ENCODE results near the gene NT5E. TPM values are rescaled to one million over a fixed set of nuclear protein-coding genes. Genes with fewer than 3 reads are reported as not detected.

NT5E gene
- total and polyA plus RNA-seq, 2 of the 13 experiments (the other 11 are each of a cell fraction or from before 2014, with no cell fraction given), result 9.5 to 33.0 TPM

DNA sequence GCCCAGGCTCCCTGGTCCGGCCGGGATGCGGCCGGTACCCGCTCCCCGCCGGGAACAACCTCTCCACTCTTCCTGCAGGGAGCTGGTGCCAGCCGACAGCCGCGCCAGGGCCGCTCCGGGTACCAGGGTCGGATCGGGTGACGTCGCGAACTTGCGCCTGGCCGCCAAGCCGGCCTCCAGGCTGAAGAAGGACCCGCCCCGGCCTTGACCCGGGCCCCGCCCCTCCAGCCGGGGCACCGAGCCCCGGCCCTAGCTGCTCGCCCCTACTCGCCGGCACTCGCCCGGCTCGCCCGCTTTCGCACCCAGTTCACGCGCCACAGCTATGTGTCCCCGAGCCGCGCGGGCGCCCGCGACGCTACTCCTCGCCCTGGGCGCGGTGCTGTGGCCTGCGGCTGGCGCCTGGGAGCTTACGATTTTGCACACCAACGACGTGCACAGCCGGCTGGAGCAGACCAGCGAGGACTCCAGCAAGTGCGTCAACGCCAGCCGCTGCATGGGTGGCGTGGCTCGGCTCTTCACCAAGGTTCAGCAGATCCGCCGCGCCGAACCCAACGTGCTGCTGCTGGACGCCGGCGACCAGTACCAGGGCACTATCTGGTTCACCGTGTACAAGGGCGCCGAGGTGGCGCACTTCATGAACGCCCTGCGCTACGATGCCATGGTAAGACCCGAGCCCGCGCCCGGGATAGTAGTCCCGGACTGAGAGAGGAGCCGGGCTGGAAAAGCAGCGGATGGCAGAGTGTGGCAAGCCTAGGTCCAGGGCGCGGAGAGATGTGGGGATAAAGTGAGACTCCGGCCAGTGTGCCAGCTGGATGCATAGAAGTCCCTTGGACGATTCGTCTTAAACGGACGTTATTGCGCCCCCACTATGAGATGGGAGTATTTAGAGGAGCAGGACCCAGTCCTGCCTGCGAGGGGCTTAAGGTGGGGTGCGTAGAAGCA lies at the start of gene NT5E (continued):
- TF ChIP-seq E2F1 (CRISPR knock-in tag; IDR thresholded peaks at IDR 0.05), result no peak
- TF ChIP-seq SETDB1 (CRISPR knock-in tag; IDR thresholded peaks at IDR 0.05; ENCODE audit: borderline replicate concordance), result no peak
- peak; percentile 53 for TF ChIP-seq HNRNPLL (IDR thresholded peaks at IDR 0.05; ENCODE audit: low read depth, low read length, poor library complexity, severe bottlenecking)
- TF ChIP-seq ZNF230 (CRISPR knock-in tag; IDR thresholded peaks at IDR 0.05), result no peak; the same call in 1 of the 2 replicates
- TF ChIP-seq CEBPZ (IDR thresholded peaks at IDR 0.05; ENCODE audit: low read length), result no peak
- TF ChIP-seq, protein P1, sequence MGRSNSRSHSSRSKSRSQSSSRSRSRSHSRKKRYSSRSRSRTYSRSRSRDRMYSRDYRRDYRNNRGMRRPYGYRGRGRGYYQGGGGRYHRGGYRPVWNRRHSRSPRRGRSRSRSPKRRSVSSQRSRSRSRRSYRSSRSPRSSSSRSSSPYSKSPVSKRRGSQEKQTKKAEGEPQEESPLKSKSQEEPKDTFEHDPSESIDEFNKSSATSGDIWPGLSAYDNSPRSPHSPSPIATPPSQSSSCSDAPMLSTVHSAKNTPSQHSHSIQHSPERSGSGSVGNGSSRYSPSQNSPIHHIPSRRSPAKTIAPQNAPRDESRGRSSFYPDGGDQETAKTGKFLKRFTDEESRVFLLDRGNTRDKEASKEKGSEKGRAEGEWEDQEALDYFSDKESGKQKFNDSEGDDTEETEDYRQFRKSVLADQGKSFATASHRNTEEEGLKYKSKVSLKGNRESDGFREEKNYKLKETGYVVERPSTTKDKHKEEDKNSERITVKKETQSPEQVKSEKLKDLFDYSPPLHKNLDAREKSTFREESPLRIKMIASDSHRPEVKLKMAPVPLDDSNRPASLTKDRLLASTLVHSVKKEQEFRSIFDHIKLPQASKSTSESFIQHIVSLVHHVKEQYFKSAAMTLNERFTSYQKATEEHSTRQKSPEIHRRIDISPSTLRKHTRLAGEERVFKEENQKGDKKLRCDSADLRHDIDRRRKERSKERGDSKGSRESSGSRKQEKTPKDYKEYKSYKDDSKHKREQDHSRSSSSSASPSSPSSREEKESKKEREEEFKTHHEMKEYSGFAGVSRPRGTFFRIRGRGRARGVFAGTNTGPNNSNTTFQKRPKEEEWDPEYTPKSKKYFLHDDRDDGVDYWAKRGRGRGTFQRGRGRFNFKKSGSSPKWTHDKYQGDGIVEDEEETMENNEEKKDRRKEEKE (IDR thresholded peaks at IDR 0.05), result no peak
- 0 out of 2 replicates have a peak, but pooled peaks have one; percentile 15 for TF ChIP-seq ZNF629 (CRISPR knock-in tag; conservative IDR thresholded peaks at IDR 0.05)
- TF ChIP-seq PTBP1 (IDR thresholded peaks at IDR 0.05; ENCODE audit: low read depth, low read length, poor library complexity, severe bottlenecking), result no peak
- TF ChIP-seq, protein P2, sequence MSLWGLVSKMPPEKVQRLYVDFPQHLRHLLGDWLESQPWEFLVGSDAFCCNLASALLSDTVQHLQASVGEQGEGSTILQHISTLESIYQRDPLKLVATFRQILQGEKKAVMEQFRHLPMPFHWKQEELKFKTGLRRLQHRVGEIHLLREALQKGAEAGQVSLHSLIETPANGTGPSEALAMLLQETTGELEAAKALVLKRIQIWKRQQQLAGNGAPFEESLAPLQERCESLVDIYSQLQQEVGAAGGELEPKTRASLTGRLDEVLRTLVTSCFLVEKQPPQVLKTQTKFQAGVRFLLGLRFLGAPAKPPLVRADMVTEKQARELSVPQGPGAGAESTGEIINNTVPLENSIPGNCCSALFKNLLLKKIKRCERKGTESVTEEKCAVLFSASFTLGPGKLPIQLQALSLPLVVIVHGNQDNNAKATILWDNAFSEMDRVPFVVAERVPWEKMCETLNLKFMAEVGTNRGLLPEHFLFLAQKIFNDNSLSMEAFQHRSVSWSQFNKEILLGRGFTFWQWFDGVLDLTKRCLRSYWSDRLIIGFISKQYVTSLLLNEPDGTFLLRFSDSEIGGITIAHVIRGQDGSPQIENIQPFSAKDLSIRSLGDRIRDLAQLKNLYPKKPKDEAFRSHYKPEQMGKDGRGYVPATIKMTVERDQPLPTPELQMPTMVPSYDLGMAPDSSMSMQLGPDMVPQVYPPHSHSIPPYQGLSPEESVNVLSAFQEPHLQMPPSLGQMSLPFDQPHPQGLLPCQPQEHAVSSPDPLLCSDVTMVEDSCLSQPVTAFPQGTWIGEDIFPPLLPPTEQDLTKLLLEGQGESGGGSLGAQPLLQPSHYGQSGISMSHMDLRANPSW (CRISPR knock-in tag; IDR thresholded peaks at IDR 0.05; ENCODE audit: borderline replicate concordance), result no peak; the same call in 1 of the 2 replicates
- TF ChIP-seq, protein P3, sequence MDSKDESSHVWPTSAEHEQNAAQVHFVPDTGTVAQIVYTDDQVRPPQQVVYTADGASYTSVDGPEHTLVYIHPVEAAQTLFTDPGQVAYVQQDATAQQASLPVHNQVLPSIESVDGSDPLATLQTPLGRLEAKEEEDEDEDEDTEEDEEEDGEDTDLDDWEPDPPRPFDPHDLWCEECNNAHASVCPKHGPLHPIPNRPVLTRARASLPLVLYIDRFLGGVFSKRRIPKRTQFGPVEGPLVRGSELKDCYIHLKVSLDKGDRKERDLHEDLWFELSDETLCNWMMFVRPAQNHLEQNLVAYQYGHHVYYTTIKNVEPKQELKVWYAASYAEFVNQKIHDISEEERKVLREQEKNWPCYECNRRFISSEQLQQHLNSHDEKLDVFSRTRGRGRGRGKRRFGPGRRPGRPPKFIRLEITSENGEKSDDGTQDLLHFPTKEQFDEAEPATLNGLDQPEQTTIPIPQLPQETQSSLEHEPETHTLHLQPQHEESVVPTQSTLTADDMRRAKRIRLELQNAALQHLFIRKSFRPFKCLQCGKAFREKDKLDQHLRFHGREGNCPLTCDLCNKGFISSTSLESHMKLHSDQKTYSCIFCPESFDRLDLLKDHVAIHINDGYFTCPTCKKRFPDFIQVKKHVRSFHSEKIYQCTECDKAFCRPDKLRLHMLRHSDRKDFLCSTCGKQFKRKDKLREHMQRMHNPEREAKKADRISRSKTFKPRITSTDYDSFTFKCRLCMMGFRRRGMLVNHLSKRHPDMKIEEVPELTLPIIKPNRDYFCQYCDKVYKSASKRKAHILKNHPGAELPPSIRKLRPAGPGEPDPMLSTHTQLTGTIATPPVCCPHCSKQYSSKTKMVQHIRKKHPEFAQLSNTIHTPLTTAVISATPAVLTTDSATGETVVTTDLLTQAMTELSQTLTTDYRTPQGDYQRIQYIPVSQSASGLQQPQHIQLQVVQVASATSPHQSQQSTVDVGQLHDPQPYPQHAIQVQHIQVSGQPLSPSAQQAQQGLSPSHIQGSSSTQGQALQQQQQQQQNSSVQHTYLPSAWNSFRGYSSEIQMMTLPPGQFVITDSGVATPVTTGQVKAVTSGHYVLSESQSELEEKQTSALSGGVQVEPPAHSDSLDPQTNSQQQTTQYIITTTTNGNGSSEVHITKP (CRISPR knock-in tag; IDR thresholded peaks at IDR 0.05; ENCODE audit: low read depth), result no peak

Data from HepG2 (cell line).